GM18907 (cell line): ENCODE measurements around the gene CNIH1.
A peak's percentile ranks its signal among the peaks of the same experiment; 100 is the strongest.
"Not testable (repeated sequence)": the region's sequence is repeated elsewhere in the genome, so short reads cannot be mapped to it uniquely, and the experiment has no call there.

ENCODE experiments used
- ATAC-seq: cut with Tn5 transposase; IDR thresholded peaks from one replicate; pipeline ENCODE4 v1.9.1; 2021; ENCODE audit warnings: mild to moderate bottlenecking, moderate library complexity; ENCODE audit not compliant: unreplicated experiment

The CNIH1 gene

GRCh38 chr14:54470701-54471100 is 29.5 kb upstream of the CNIH1 start:
- no peak for ATAC-seq

GRCh38 chr14:54467280-54467679 is 26.1 kb upstream of the CNIH1 start:
- no peak for ATAC-seq

- no peak for ATAC-seq
These were observed 24.5 kb upstream of the CNIH1 start for GRCh38 chr14:54465654-54466053.

- ATAC-seq: no peak
These were observed 20.9 kb upstream of the CNIH1 start for GRCh38 chr14:54462048-54462447.

GRCh38 chr14:54459106-54459505 is 17.9 kb upstream of the CNIH1 start:
- no peak for ATAC-seq

GRCh38 chr14:54458536-54458935 is 17.4 kb upstream of the CNIH1 start:
- not testable (repeated sequence) for ATAC-seq

GRCh38 chr14:54457609-54457996 is 16.4 kb upstream of the CNIH1 start:
- no peak for ATAC-seq

GRCh38 chr14:54456820-54457608 is 15.8 kb upstream of the CNIH1 start:
- ATAC-seq: not testable (repeated sequence)

- ATAC-seq: no peak
These were observed 14.2 kb upstream of the CNIH1 start for GRCh38 chr14:54455363-54455762.

GRCh38 chr14:54453990-54454389 is 12.8 kb upstream of the CNIH1 start:
- ATAC-seq: not testable (repeated sequence)

- ATAC-seq: no peak
These were observed 12.1 kb upstream of the CNIH1 start for GRCh38 chr14:54453252-54453651.

GRCh38 chr14:54451961-54452360 is 10.8 kb upstream of the CNIH1 start:
- no peak for ATAC-seq

GRCh38 chr14:54451121-54451601 is 10.0 kb upstream of the CNIH1 start:
- ATAC-seq: no peak

GRCh38 chr14:54450535-54450934 is 9.4 kb upstream of the CNIH1 start:
- peak; percentile 73 for ATAC-seq

- no peak for ATAC-seq
These were observed 6.1 kb upstream of the CNIH1 start for GRCh38 chr14:54447231-54447692.

- no peak for ATAC-seq
These were observed 5.1 kb upstream of the CNIH1 start for GRCh38 chr14:54446161-54446693.

- no peak for ATAC-seq
These were observed 3.5 kb upstream of the CNIH1 start for GRCh38 chr14:54444681-54445080.

GRCh38 chr14:54443981-54444380 is 2.8 kb upstream of the CNIH1 start:
- ATAC-seq: no peak

GRCh38 chr14:54442961-54443360 is 1.8 kb upstream of the CNIH1 start:
- ATAC-seq: not testable (repeated sequence)

GRCh38 chr14:54440476-54440872 is 700 bp downstream of the CNIH1 start:
- ATAC-seq: no peak

- no peak for ATAC-seq
These were observed 1.1 kb downstream of the CNIH1 start for GRCh38 chr14:54440037-54440436.

GRCh38 chr14:54438703-54439102 is 2.5 kb downstream of the CNIH1 start:
- no peak for ATAC-seq
